Erythroblast (primary cell): Measurements from ENCODE around the gene PITPNM1.

Experiments used
- GATA1 ChIP-seq: IDR thresholded peaks from 2 replicates; pipeline ENCODE4 v1.6.1; 2011; ENCODE audit warnings: low read depth, mild to moderate bottlenecking, control low read depth, low read length, moderate library complexity
- POLR2A ChIP-seq: IDR thresholded peaks from 2 replicates; pipeline ENCODE4 v1.6.1; 2011; ENCODE audit warnings: mild to moderate bottlenecking, low read length

- TF ChIP-seq POLR2A (no peak), GATA1 (no peak)
Observed at GRCh38 chr11:67483831-67484665, 21.1 kb downstream of the PITPNM1 start.
